GM15510 (cell line): ENCODE results near the gene KIF23.

Experiments
- POLR2A ChIP-seq: IDR thresholded peaks from 3 replicates; pipeline ENCODE4 v1.6.1; 2011; ENCODE audit warnings: borderline replicate concordance; ENCODE audit not compliant: insufficient read length; ENCODE audit errors: extremely low read depth

Gene KIF23

GRCh38 chr15:69413822-69414700, at the start of gene KIF23:
Gene KIF23, plus strand, starts transcription at chr15:69414349. Its CDS starts 117 bp downstream, at chr15:69414466.
- peak; percentile 72 for TF ChIP-seq POLR2A

GRCh38 chr15:69367236-69367635, 46.9 kb upstream of the KIF23 start:
- TF ChIP-seq POLR2A = no peak

- no peak for TF ChIP-seq POLR2A
Measured at GRCh38 chr15:69369631-69370030, 44.5 kb upstream of the KIF23 start.

- no peak for TF ChIP-seq POLR2A
Measured at GRCh38 chr15:69373406-69373805, 40.7 kb upstream of the KIF23 start.

GRCh38 chr15:69375151-69375790, 38.9 kb upstream of the KIF23 start:
- TF ChIP-seq POLR2A = no peak

GRCh38 chr15:69377216-69377970, 36.8 kb upstream of the KIF23 start:
- no peak for TF ChIP-seq POLR2A

- no peak for TF ChIP-seq POLR2A
Measured at GRCh38 chr15:69380100-69380725, 33.9 kb upstream of the KIF23 start.

- no peak for TF ChIP-seq POLR2A
Measured at GRCh38 chr15:69380726-69381105, 33.4 kb upstream of the KIF23 start.

- TF ChIP-seq POLR2A = no peak
Measured at GRCh38 chr15:69384626-69385598, 29.2 kb upstream of the KIF23 start.

GRCh38 chr15:69385831-69386230, 28.3 kb upstream of the KIF23 start:
- TF ChIP-seq POLR2A = no peak

GRCh38 chr15:69386284-69386683, 27.9 kb upstream of the KIF23 start:
- TF ChIP-seq POLR2A = no peak

GRCh38 chr15:69388260-69388705, 25.9 kb upstream of the KIF23 start:
- TF ChIP-seq POLR2A = no peak

GRCh38 chr15:69389426-69389825, 24.7 kb upstream of the KIF23 start:
- no peak for TF ChIP-seq POLR2A

- no peak for TF ChIP-seq POLR2A
Measured at GRCh38 chr15:69390575-69390974, 23.6 kb upstream of the KIF23 start.

- no peak for TF ChIP-seq POLR2A
Measured at GRCh38 chr15:69391046-69391757, 22.9 kb upstream of the KIF23 start.
